ENCODE measurements around the gene TESK1. TPM values are rescaled to one million over a fixed set of nuclear protein-coding genes. Genes with fewer than 3 reads are reported as not detected.

The TESK1 gene
- total RNA-seq, 1 donor from 2014 or later: 47.6 TPM

DNA sequence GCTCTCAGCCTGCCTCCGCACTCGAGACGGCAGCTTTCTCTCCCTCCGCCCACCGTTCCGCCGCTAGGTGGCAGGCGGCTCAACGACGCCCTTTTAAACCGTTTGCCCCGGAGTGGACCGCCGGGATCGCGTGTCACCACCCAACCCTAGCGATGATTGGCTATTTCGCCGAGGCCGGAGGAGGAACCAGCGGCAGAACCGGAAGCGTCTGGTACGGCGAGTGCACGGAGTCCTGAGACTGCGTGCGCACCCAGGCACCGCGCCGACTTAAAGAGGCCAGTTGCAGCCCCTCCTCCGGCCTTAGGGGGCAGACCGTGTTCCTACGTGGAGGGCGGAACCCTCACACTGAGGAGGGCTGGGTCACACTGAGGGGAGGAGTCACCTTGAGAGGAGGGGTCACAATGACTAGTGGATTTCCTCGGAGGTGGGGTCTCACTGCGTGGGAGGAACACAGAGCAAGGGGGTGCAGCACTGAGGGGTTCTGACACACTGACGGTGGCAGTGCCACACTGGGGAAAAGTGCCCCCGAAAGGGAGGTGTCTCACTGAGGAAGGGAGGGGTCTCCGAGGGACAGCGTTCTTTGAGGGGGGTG lies 980 bp upstream of the TESK1 start:
- Mint-ChIP-seq H3K27me3 (ENCODE audit: low read depth) (no peaks in the 10 kb centered on the region), H3K27ac (ENCODE audit: unreplicated experiment) (peak overlapping the region; percentile 98), H3K9me3 (peaks cover 2% of the 10 kb centered on the region), H3K4me3 (peak overlapping the region; percentile 99), H3K36me3 (ENCODE audit: low read depth) (peaks cover 2% of the 10 kb centered on the region), H3K4me1 (peaks cover 34% of the 10 kb centered on the region)
- DNase-seq (ENCODE audit: low read depth, low spot score): peak; percentile 98
- TF ChIP-seq, protein P1, sequence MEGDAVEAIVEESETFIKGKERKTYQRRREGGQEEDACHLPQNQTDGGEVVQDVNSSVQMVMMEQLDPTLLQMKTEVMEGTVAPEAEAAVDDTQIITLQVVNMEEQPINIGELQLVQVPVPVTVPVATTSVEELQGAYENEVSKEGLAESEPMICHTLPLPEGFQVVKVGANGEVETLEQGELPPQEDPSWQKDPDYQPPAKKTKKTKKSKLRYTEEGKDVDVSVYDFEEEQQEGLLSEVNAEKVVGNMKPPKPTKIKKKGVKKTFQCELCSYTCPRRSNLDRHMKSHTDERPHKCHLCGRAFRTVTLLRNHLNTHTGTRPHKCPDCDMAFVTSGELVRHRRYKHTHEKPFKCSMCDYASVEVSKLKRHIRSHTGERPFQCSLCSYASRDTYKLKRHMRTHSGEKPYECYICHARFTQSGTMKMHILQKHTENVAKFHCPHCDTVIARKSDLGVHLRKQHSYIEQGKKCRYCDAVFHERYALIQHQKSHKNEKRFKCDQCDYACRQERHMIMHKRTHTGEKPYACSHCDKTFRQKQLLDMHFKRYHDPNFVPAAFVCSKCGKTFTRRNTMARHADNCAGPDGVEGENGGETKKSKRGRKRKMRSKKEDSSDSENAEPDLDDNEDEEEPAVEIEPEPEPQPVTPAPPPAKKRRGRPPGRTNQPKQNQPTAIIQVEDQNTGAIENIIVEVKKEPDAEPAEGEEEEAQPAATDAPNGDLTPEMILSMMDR (conservative IDR thresholded peaks at IDR 0.05): peak; percentile 98

DNA sequence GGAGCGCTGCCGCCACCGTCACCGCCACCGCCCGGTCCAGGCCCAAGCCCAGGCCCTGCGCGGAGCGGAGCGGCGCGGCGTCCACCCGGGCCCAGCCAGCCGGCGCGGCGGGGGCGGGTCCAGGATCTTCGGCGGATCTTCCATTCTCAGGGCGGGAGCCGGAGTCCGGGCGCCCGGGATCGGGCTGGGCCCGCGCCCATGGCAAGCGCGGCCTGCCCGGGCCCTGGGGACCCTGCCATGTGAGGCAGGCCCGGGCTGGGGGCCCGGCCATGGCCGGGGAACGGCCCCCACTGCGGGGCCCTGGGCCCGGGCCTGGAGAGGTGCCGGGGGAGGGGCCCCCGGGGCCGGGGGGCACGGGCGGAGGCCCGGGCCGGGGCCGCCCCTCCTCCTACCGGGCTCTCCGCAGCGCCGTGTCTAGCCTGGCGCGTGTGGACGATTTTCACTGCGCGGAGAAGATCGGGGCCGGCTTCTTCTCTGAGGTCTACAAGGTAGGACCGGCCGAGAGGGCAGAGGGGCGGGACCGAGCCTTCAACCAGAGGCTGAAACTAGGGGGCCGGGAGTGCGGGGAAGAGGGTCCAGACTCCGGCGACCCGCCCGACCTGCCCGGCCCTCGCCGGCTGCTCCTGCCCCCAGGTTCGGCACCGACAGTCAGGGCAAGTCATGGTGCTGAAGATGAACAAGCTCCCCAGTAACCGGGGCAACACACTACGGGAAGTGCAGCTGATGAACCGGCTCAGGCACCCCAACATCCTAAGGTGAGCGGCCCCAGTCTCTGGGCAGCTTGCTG lies 482 bp downstream of the TESK1 start:
- Mint-ChIP-seq H3K9me3 (peaks cover 2% of the 10 kb centered on the region), H3K27me3 (ENCODE audit: low read depth) (no peaks in the 10 kb centered on the region), H3K36me3 (ENCODE audit: low read depth) (peaks cover 2% of the 10 kb centered on the region), H3K27ac (ENCODE audit: unreplicated experiment) (no peak overlapping the region), H3K4me3 (peak overlapping the region; percentile 92), H3K4me1 (peaks cover 34% of the 10 kb centered on the region)
- peak; percentile 8 for DNase-seq (ENCODE audit: low read depth, low spot score)
- TF ChIP-seq, protein P1 (conservative IDR thresholded peaks at IDR 0.05): no peak

DNA sequence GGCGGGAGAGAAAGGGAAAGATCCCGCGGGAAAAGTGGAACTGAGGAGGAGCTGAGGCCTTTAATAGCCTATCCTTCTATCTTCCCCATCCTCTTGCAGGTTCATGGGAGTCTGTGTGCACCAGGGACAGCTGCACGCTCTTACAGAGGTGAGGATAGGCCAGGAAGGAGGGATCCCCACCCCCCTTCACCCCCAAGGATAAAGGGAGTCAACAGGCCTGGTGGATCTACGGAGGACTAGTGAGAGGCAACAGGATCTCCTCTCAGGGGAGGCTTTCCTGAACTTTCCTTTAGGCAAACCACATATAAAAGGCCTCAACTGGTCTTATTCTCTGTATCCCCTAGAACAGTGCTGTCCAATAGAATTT lies 1.1 kb downstream of the TESK1 start:
- Mint-ChIP-seq H3K9me3 (peaks cover 2% of the 10 kb centered on the region), H3K4me1 (peaks cover 34% of the 10 kb centered on the region), H3K4me3 (peak overlapping the region; percentile 92), H3K27ac (ENCODE audit: unreplicated experiment) (peak overlapping the region; percentile 87), H3K27me3 (ENCODE audit: low read depth) (no peaks in the 10 kb centered on the region), H3K36me3 (ENCODE audit: low read depth) (peaks cover 2% of the 10 kb centered on the region)
- TF ChIP-seq, protein P1 (conservative IDR thresholded peaks at IDR 0.05): no peak
- no peak for DNase-seq (ENCODE audit: low read depth, low spot score)

DNA sequence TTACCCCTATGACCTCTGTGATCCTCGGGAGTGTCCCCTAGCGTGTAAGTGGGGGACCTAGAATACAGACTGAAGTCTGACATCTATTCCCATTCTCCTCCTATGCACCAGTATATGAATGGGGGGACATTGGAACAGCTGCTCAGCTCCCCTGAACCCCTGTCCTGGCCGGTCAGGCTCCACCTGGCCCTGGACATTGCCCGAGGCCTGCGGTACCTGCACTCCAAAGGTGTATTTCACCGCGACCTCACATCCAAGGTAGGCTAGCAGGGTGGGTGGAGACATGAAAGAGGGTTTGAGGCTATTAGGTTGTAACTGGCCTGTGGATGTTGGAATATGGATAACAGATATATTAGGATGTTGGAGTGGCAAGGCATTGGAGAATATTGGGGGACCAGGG lies 1.7 kb downstream of the TESK1 start:
- TF ChIP-seq, protein P1 (conservative IDR thresholded peaks at IDR 0.05): no peak
- peaks cover 2% of the 10 kb centered on the region for H3K27me3 Mint-ChIP-seq (ENCODE audit: low read depth)
- H3K4me1 Mint-ChIP-seq: peaks cover 34% of the 10 kb centered on the region
- H3K27ac Mint-ChIP-seq (ENCODE audit: unreplicated experiment): no peak overlapping the region
- H3K9me3 Mint-ChIP-seq: peaks cover 2% of the 10 kb centered on the region
- H3K36me3 Mint-ChIP-seq (ENCODE audit: low read depth): peaks cover 2% of the 10 kb centered on the region
- H3K4me3 Mint-ChIP-seq: peak overlapping the region; percentile 67
- no peak for DNase-seq (ENCODE audit: low read depth, low spot score)

DNA sequence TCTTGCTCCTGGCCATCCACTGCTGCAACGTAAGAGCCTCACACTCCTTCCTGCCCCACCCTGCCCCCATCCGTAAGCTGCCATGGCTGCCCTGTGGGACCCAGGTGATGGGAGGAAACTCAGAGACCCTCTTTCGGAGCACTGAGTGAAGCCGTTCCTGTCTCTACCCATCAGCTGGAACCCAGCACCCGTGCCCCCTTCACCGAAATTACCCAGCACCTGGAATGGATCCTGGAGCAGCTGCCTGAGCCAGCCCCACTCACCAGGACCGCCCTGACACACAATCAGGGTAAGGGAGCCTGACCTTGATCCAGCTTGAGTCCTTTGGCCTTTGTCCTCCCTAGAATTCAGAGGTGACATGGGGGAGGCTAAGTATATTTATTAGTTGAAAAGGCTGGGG lies 3.2 kb downstream of the TESK1 start:
- TF ChIP-seq, protein P1 (conservative IDR thresholded peaks at IDR 0.05): no peak
- peaks cover 10% of the 10 kb centered on the region for H3K27me3 Mint-ChIP-seq (ENCODE audit: low read depth)
- DNase-seq (ENCODE audit: low read depth, low spot score): no peak
- H3K27ac Mint-ChIP-seq (ENCODE audit: unreplicated experiment): no peak overlapping the region
- peaks cover 2% of the 10 kb centered on the region for H3K9me3 Mint-ChIP-seq
- H3K36me3 Mint-ChIP-seq (ENCODE audit: low read depth): peaks cover 2% of the 10 kb centered on the region
- H3K4me1 Mint-ChIP-seq: peaks cover 26% of the 10 kb centered on the region
- no peak overlapping the region for H3K4me3 Mint-ChIP-seq
